ENCODE results near the gene AJAP1. TPM values are rescaled to one million over a fixed set of nuclear protein-coding genes. Genes with fewer than 3 reads are reported as not detected.

The AJAP1 gene
- total and polyA plus RNA-seq, 7 donors, result 0.04 to 0.95 (median 0.55) TPM; not detected in 1

DNA sequence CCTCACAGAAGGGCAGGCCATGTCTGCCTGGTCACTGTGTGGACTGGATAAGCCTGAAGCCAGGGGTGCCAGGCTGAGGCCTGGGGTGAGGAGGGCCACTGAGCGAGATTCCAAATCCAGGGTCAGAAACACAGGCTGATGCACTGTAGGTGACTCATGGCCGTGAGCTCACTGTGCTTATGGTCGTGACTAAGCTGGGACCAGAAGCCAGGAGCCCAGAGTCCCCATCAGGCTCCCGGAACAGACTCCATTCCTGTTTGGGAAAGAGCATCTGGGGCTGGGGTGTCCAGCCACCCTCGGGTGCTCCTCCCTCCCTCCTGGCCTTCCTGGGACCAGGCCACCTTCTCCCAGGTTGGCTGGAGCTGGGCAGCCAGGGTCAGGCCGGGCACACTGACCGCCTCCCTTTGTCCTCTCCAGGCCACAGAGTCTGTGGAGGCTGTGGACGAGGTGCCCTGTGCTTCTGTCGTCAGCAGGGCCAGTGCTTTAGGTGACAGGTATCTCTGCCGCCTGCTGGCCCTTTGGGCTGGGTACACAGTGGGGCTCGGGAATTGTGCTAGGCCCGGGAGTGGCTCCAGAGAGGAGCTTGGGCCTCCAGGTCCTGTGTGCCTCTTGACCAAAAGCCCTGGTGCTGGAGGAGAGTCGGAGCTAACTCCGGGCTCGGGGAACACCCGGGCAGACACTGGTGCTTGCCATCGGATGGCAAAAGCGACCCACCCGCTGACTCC lies 36.7 kb downstream of the AJAP1 start:
- WGBS, 2 donors, result 73 to 86% methylated on average over 19 of the region's 19 CpGs
- no peak for DNase-seq
- H3K36me3 ChIP-seq, result no peaks in the 10 kb centered on the region
- H3K4me3 ChIP-seq, result no peak overlapping the region
- intact Hi-C loops (cut with DNase I), result no loop called here
- H3K27me3 ChIP-seq, result no peaks in the 10 kb centered on the region
- no peaks in the 10 kb centered on the region for H3K4me1 ChIP-seq
- no peak overlapping the region for H3K27ac ChIP-seq
- TF ChIP-seq, protein P1, sequence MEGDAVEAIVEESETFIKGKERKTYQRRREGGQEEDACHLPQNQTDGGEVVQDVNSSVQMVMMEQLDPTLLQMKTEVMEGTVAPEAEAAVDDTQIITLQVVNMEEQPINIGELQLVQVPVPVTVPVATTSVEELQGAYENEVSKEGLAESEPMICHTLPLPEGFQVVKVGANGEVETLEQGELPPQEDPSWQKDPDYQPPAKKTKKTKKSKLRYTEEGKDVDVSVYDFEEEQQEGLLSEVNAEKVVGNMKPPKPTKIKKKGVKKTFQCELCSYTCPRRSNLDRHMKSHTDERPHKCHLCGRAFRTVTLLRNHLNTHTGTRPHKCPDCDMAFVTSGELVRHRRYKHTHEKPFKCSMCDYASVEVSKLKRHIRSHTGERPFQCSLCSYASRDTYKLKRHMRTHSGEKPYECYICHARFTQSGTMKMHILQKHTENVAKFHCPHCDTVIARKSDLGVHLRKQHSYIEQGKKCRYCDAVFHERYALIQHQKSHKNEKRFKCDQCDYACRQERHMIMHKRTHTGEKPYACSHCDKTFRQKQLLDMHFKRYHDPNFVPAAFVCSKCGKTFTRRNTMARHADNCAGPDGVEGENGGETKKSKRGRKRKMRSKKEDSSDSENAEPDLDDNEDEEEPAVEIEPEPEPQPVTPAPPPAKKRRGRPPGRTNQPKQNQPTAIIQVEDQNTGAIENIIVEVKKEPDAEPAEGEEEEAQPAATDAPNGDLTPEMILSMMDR (IDR thresholded peaks at IDR 0.05), result no peak
- no peak for TF ChIP-seq POLR2AphosphoS5 (IDR thresholded peaks at IDR 0.05)
- TF ChIP-seq EP300 (IDR thresholded peaks at IDR 0.05), result no peak
- no peak for TF ChIP-seq POLR2A (IDR thresholded peaks at IDR 0.05)
- no peaks in the 10 kb centered on the region for H3K9me3 ChIP-seq

DNA sequence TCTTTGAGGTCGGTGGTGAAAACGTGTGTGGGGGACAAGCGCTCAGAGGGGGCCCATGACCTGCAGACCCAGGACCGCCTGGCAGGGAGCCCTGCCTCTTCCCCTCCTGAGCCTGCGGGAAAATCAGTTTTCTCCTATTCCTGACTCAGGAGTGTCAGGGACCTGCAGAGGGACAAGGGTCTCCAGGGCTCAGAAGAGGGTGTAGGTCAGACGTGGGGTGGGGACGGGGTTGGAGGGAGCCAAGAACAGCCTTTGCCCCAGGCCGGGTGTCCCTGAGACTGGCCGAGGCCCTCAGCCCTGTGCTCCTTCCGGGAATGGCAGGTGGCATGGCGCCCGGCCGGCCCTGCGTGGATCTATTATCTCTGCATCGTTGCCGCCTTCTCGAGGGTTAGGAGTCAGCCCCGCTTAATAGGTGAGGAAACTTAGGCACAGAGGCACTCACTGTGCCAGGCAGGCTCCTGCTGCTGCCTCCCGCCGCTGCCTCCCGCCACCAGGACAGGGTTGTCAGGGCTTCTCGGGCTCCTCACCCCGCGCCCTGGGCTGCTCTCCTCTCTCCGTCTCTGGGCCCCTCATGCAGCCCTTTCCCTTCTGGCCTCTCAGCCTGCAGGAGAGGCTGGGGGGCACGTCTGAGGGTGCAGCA lies 37.5 kb downstream of the AJAP1 start:
- H3K4me1 ChIP-seq, result no peaks in the 10 kb centered on the region
- DNase-seq, result no peak
- intact Hi-C loops (cut with DNase I), result no loop called here
- H3K36me3 ChIP-seq, result no peaks in the 10 kb centered on the region
- H3K4me3 ChIP-seq, result no peak overlapping the region
- no peaks in the 10 kb centered on the region for H3K9me3 ChIP-seq
- TF ChIP-seq POLR2AphosphoS5 (IDR thresholded peaks at IDR 0.05) (no peak), EP300 (IDR thresholded peaks at IDR 0.05) (no peak)
- H3K27ac ChIP-seq, result no peak overlapping the region
- WGBS, 2 donors, result 79 to 85% methylated on average over 26 of the region's 26 CpGs
- no peaks in the 10 kb centered on the region for H3K27me3 ChIP-seq

DNA sequence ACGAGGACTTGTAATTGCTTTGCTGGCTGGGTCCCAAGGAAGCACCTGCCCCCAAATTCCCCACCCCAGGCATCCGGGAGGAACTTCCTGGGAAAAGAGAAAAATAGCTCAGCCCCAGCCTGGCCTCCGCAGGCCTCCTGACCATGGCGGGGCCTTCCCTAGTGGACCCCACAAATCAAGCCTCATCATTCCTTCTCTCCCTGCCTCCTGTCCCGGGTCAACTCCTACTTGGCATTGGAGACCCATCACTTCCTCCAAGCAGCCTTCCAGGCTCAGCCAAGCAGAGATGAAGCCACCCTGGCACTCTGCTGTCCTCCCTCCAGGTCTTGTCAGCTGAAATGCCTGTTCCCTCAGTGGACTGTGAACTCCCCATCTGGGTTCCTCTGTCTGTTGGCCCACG lies 38.0 kb downstream of the AJAP1 start:
- Histone ChIP-seq H3K36me3 (no peaks in the 10 kb centered on the region), H3K9me3 (no peaks in the 10 kb centered on the region), H3K4me3 (no peak overlapping the region), H3K4me1 (no peaks in the 10 kb centered on the region), H3K27me3 (no peaks in the 10 kb centered on the region), H3K27ac (no peak overlapping the region)
- DNase-seq, result no peak
- TF ChIP-seq POLR2AphosphoS5 (IDR thresholded peaks at IDR 0.05), result no peak
- TF ChIP-seq, protein P1 (IDR thresholded peaks at IDR 0.05), result no peak
- no peak for TF ChIP-seq POLR2A (IDR thresholded peaks at IDR 0.05)
- WGBS, 2 donors, result 59 to 82% methylated on average over 6 of the region's 6 CpGs
- intact Hi-C loops (cut with DNase I), result no loop called here

DNA sequence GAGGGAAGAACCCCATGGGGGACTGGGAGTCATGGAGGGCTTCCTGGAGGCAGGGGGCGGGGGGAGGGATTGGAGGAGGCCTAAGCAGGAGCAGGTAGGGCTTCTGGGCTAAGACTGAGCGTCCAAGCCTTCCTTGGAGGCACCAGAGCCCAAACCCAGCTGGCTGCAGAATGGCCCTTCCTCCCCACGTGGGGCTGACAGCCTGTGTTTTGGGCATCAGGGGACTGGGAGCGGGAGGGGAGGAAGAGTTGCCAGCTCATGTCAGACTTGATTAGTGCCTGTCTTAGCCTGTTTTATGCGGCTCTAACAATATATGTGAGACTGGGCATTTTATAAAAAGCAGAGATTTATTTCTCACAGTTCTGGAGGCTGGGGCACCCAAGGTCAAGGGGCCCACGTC lies 38.9 kb downstream of the AJAP1 start:
- no peak for TF ChIP-seq EP300 (IDR thresholded peaks at IDR 0.05)
- no peak for TF ChIP-seq POLR2A (IDR thresholded peaks at IDR 0.05)
- TF ChIP-seq POLR2AphosphoS5 (IDR thresholded peaks at IDR 0.05), result no peak
- TF ChIP-seq, protein P1 (IDR thresholded peaks at IDR 0.05), result no peak
- H3K4me3 ChIP-seq, result no peak overlapping the region
- no peaks in the 10 kb centered on the region for H3K4me1 ChIP-seq
- H3K27me3 ChIP-seq, result no peaks in the 10 kb centered on the region
- no peaks in the 10 kb centered on the region for H3K36me3 ChIP-seq
- H3K9me3 ChIP-seq, result no peaks in the 10 kb centered on the region
- intact Hi-C loops (cut with DNase I), result no loop called here
- DNase-seq, result no peak
- no peak overlapping the region for H3K27ac ChIP-seq
- WGBS, 2 donors, result 45 to 67% methylated on average over 6 of the region's 6 CpGs

DNA sequence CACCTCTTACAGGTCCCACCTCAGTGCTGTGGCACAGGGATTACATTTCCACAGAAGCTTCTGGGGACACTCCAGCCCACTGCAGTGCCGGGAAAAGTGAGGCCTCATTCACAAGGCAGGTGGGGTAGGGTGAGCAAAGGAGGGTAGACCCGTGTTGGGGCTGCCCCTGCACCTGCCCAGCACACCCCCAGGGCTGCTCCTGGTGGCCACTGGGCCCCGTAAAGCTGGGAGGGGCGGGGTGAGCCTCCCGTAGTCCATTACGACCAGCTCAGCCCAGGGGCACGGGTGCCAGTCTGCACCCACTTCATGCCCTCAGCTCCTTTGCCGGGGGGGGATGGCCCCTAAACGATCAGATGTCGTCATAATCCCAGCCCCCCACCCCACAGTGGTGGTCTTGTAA lies 39.5 kb downstream of the AJAP1 start:
- no peak for TF ChIP-seq POLR2AphosphoS5 (IDR thresholded peaks at IDR 0.05)
- TF ChIP-seq POLR2A (IDR thresholded peaks at IDR 0.05), result no peak
- no peak for TF ChIP-seq EP300 (IDR thresholded peaks at IDR 0.05)
- Histone ChIP-seq H3K4me1 (no peaks in the 10 kb centered on the region), H3K27ac (no peak overlapping the region), H3K36me3 (no peaks in the 10 kb centered on the region), H3K27me3 (no peaks in the 10 kb centered on the region), H3K4me3 (no peak overlapping the region), H3K9me3 (no peaks in the 10 kb centered on the region)
- 60 to 86% methylated on average over 10 of the region's 10 CpGs for WGBS, 2 donors
- DNase-seq, result no peak
- intact Hi-C loops (cut with DNase I), result no loop called here

Measured in sigmoid colon (tissue), 7 donors.